Breast epithelium (tissue), 4 donors: ENCODE results near the gene RAMAC. TPM values are rescaled to one million over a fixed set of nuclear protein-coding genes. Genes with fewer than 3 reads are reported as not detected.

ENCODE experiments used
- DNase-seq, 2 donors: peaks; one replicate each; pipeline ENCODE4 v3.0.0-alpha.2; 2019; ENCODE audit warnings: low spot score in 2 of 2
- H3K27ac ChIP-seq, 2 donors: fragments of 200-600 bp; sonication (generic) in 1 of 2; one replicate each; pipeline ENCODE4 v1.5.1; 2016 to 2019; ENCODE audit warnings: mild to moderate bottlenecking in 1 of 2
- H3K27me3 ChIP-seq, 2 donors: fragments of 200-600 bp; sonication (generic) in 1 of 2; one replicate each; pipeline versions ENCODE4 v1.5.1 to v1.6.0; 2017 to 2019; ENCODE audit warnings: control low read depth in 1 of 2, mild to moderate bottlenecking in 1 of 2
- H3K36me3 ChIP-seq: fragments of 200-600 bp; one replicate; pipeline ENCODE4 v1.5.1; 2019
- H3K4me1 ChIP-seq, 2 donors: fragments of 200-600 bp; sonication (generic); one replicate each; pipeline ENCODE4 v1.5.1; 2016 to 2019; ENCODE audit warnings: control low read depth in 1 of 2
- H3K4me3 ChIP-seq, 3 donors: fragments of 200-600 bp; sonication (generic); 1 replicate in 2 of 3; 2 replicates in 1 of 3; pipeline ENCODE4 v1.5.1; 2016 to 2019; ENCODE audit warnings: mild to moderate bottlenecking in 3 of 3, moderate library complexity in 2 of 3
- H3K9me3 ChIP-seq, 2 donors: fragments of 200-600 bp; sonication (generic) in 1 of 2; one replicate each; pipeline ENCODE4 v1.5.1; 2016 to 2019; ENCODE audit warnings: control low read depth in 1 of 2
- POLR2A ChIP-seq: fragments of 450-650 bp; IDR thresholded peaks from one replicate; pipeline ENCODE4 v1.6.1; 2016; ENCODE audit warnings: antibody characterized with exemption, mild to moderate bottlenecking, moderate library complexity
- POLR2AphosphoS5 ChIP-seq, 3 donors: sonication (generic); formaldehyde crosslinking; IDR thresholded peaks; one replicate each; pipeline ENCODE4 v1.6.1; 2017; ENCODE audit warnings: antibody characterized with exemption in 3 of 3
- intact Hi-C: fragments of 100-400 bp; cut with DNase I; formaldehyde crosslinking; loops from one replicate; pipeline ENCODE4 v1.15.1; 2023; ENCODE audit warnings: low total_unique reads
- total RNA-seq, 3 donors: library from RNA; depleted of rRNA; stranded (reverse); fragments of >200 nt; gene quantifications; one replicate each; pipeline ENCODE4 v1.1.0, GENCODE V29; 2016
- TF ChIP-seq, protein P1 (sequence below), 3 donors: fragments of 450-650 bp; IDR thresholded peaks; one replicate each; pipeline ENCODE4 v1.5.1; 2016 to 2017; ENCODE audit warnings: antibody characterized with exemption in 3 of 3, mild to moderate bottlenecking in 3 of 3, moderate library complexity in 3 of 3

Gene RAMAC
- total RNA-seq, 3 donors from 2014 or later = 14.9 to 32.3 (median 22.6) TPM

- Histone ChIP-seq H3K4me3 (no peak overlapping the region), H3K9me3 (no peaks in the 10 kb centered on the region), H3K27me3 (no peaks in the 10 kb centered on the region), H3K36me3 (no peaks in the 10 kb centered on the region), H3K4me1 (no peaks in the 10 kb centered on the region), H3K27ac (no peak overlapping the region)
- no peak for DNase-seq
- TF ChIP-seq POLR2AphosphoS5 (IDR thresholded peaks at IDR 0.05) (no peak), POLR2A (no peak)
- TF ChIP-seq, protein P1, sequence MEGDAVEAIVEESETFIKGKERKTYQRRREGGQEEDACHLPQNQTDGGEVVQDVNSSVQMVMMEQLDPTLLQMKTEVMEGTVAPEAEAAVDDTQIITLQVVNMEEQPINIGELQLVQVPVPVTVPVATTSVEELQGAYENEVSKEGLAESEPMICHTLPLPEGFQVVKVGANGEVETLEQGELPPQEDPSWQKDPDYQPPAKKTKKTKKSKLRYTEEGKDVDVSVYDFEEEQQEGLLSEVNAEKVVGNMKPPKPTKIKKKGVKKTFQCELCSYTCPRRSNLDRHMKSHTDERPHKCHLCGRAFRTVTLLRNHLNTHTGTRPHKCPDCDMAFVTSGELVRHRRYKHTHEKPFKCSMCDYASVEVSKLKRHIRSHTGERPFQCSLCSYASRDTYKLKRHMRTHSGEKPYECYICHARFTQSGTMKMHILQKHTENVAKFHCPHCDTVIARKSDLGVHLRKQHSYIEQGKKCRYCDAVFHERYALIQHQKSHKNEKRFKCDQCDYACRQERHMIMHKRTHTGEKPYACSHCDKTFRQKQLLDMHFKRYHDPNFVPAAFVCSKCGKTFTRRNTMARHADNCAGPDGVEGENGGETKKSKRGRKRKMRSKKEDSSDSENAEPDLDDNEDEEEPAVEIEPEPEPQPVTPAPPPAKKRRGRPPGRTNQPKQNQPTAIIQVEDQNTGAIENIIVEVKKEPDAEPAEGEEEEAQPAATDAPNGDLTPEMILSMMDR (IDR thresholded peaks at IDR 0.05) = no peak
- intact Hi-C loops = no loop called here
These were observed 13.0 kb upstream of the RAMAC start for GRCh38 chr15:82972990-82973389.

DNA sequence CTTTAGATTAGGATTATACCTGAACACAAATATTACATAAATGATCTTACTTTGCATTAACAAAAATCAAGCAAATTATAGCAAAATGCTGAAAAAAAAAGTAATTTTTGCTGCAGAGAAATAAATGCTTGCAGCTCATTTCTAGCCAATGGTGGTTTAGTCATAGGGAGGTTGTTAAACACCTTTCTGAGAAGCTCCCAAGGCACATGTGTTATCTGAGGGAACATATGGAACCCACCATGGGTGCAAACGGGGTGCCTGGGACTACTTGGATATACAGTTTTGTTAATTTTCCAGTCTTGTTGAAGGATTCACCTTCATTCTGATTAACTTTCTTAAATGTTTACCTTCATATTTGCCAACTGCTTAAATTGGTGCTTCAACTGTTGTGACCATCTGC is 8.9 kb upstream of the RAMAC start:
- no peaks in the 10 kb centered on the region for H3K36me3 ChIP-seq
- DNase-seq = no peak
- H3K4me1 ChIP-seq = no peaks in the 10 kb centered on the region
- TF ChIP-seq POLR2A (no peak), POLR2AphosphoS5 (IDR thresholded peaks at IDR 0.05) (no peak)
- TF ChIP-seq, protein P1 (IDR thresholded peaks at IDR 0.05) = no peak
- H3K27me3 ChIP-seq = no peaks in the 10 kb centered on the region
- H3K27ac ChIP-seq = no peak overlapping the region
- intact Hi-C loops = no loop called here
- no peak overlapping the region for H3K4me3 ChIP-seq
- no peaks in the 10 kb centered on the region for H3K9me3 ChIP-seq

DNA sequence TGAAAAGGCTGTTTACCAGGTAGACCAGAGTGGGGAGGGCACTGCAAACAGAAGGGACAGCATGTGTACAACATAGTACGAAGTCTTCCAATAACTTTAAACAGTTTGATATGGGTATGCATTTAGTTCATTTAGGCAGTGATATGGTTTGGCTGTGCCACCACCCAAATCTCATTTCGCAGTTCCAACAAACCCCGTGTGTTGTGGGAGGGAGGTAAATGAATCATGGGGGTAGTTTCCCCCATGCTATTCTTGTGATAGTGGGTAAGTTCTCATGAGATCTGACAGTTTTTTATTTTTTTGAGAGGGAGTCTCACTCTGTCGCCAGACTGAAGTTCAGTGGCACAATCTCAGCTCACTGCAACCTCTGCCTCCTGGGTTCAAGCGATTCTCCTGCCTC is 7.6 kb upstream of the RAMAC start:
- H3K27me3 ChIP-seq = no peaks in the 10 kb centered on the region
- H3K4me1 ChIP-seq = no peaks in the 10 kb centered on the region
- H3K36me3 ChIP-seq = no peaks in the 10 kb centered on the region
- TF ChIP-seq POLR2AphosphoS5 (IDR thresholded peaks at IDR 0.05) = no peak
- TF ChIP-seq POLR2A = no peak
- TF ChIP-seq, protein P1 (IDR thresholded peaks at IDR 0.05) = no peak
- H3K4me3 ChIP-seq = no peak overlapping the region
- DNase-seq = no peak
- intact Hi-C loops = no loop called here
- no peak overlapping the region for H3K27ac ChIP-seq
- H3K9me3 ChIP-seq = no peaks in the 10 kb centered on the region

DNA sequence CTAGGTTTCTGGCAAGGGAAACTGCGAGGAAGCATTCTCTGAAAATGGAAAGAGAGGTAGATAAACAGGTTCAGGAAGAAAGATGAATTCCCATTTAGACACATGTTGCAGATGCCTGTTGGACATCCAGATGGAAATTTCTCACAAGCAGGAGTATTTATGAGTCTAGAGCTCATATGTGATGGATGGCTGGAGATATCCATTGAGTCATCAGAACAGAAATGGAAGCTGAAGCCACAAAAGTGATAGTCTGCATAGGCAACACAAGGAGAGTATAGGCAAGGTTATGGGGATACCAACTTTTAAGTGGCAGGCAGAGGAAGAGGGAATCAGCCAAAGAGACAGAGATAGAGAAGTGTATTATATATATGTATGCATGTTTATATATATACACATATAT is 6.3 kb upstream of the RAMAC start:
- Histone ChIP-seq H3K4me1 (no peaks in the 10 kb centered on the region), H3K27me3 (no peaks in the 10 kb centered on the region), H3K36me3 (no peaks in the 10 kb centered on the region), H3K9me3 (no peaks in the 10 kb centered on the region), H3K4me3 (no peak overlapping the region), H3K27ac (no peak overlapping the region)
- intact Hi-C loops = no loop called here
- no peak for TF ChIP-seq POLR2A
- TF ChIP-seq, protein P1 (IDR thresholded peaks at IDR 0.05) = no peak
- TF ChIP-seq POLR2AphosphoS5 (IDR thresholded peaks at IDR 0.05) = no peak
- DNase-seq = no peak

- intact Hi-C loops = no loop called here
- Histone ChIP-seq H3K4me1 (no peaks in the 10 kb centered on the region), H3K27ac (no peak overlapping the region), H3K36me3 (no peaks in the 10 kb centered on the region), H3K4me3 (no peak overlapping the region), H3K27me3 (no peaks in the 10 kb centered on the region), H3K9me3 (no peaks in the 10 kb centered on the region)
- no peak for DNase-seq
- TF ChIP-seq POLR2AphosphoS5 (IDR thresholded peaks at IDR 0.05) (no peak), POLR2A (no peak)
- TF ChIP-seq, protein P1 (IDR thresholded peaks at IDR 0.05) = no peak
These were observed 5.0 kb upstream of the RAMAC start for GRCh38 chr15:82980981-82981380.
